Amygdala (tissue), 56 donors: Measurements from ENCODE around the gene CAMTA1.

ENCODE experiments used
- DNase-seq, 56 donors: peaks; one replicate each; lab custom pipeline; 2025; lab: John Stamatoyannopoulos, UW

CAMTA1 gene

GRCh38 chr1:7425771-7426170 lies 640.5 kb downstream of the CAMTA1 start:
- DNase-seq = no peak

- DNase-seq = no peak
These were observed 641.7 kb downstream of the CAMTA1 start for GRCh38 chr1:7426780-7427604.

DNA sequence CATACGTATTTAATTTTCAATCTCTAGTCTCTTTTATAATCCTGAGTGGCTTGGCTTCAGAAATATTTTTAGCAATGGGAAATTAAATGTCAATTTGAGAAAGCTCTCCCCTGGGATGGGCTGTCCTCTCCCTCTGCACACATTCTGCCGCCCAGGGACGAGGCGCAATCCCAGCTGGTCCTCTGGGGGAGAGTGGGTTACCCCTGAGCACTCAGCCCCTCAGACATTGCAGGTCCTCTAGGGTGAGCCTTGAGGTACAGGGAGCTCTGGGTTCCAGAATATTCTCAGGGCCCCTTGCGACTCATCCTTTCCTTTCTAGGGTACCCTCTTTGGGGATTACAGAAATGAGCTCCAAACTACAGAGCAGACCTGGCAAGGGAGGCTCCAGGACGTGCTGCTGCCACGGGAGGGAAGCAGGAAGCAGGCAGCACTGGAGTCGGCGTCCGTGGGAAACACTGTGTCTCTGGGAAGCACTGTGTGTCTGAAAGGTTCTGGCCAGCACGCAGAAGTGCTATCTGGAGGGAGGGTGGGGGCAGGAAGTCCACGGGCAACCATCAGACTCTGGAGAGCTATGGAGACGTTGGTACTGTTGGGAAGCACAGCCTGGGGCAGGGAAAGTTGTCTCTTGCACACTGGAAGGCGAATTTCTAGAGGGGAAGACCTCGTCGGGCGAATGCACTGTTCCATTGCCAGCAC lies 642.5 kb downstream of the CAMTA1 start:
- DNase-seq = no peak

DNA sequence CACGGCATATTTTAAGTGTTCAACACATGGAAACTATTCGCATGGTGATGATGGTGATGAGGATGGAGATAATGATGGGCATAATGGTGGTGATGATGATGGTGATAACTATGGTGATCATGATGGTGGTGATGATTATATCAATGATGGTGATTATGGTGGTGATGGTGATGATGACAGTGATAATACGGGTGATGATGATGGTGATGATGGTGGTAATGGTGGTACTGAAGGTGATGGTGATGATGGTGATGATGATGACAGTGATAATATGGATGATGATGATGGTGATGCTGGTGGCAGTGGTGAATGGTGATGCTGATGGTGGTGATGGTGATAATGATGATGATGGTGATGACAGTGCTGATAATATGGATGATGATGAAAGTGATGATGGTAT lies 644.0 kb downstream of the CAMTA1 start:
- DNase-seq = no peak

DNA sequence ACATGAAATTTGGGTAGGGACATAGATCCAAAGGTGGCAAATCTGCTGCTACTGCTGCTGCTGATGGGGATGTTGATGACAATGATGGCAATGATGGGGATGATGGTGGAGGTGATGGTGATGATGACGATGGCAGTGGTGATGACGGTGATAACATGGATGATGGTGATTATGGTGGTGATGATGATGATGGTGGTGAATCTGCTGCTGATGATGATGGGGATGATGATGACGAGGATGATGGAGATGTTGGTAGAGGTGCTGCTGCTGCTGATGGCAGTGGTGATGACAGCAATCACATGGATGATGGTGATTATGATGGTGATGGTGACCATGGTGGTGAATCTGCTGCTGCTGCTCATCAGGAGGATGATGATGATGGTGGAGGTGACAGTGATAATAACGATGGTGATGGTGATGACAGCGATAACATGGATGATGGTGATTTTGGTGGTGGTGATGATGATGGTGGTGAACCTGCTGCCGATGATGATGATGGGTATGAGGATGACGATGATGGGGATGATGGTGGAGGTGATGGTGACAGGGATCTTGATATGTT lies 644.9 kb downstream of the CAMTA1 start:
- DNase-seq = no peak

- DNase-seq = no peak
These were observed 645.4 kb downstream of the CAMTA1 start for GRCh38 chr1:7430691-7431090.

DNA sequence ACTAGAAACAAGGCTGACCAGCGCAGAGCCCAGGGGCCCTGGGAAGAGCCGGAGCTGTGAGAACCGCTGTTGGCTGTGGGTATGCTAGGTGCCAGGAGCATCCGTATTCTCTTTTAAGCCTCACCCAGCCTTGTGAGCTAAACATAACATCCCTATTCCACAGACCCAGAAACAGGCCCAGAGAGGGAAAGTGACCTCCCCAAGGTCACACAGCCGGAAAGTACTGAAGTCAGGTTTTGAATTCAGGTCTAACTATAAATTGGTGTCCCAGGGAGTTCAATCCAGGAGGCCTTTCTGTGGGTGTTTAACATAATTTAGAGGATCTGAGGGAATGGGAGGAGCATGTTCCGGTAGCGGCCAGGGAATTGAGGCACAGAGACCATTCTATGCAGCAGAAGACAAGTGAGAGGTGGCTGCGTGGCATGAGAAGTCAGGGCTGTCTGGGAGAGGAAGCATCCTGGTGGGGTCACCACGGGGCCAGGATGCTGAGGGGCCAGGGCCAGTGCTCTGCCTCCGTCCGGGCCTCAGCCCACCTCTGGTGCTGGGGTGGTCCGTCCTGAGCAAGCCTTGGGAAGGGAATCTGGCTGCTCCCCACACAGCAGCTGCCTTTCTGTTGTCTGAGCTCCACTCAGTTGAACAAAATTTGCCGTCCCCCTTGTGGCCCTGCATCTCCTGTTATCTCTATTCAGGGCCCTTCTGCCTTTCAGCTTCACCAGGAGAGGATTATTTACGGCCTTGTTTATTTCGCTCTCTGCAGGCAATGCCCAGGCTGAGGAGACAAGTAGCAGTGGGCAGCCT lies 647.0 kb downstream of the CAMTA1 start:
- DNase-seq = no peak

- no peak for DNase-seq
These were observed 647.7 kb downstream of the CAMTA1 start for GRCh38 chr1:7432900-7433380.

DNA sequence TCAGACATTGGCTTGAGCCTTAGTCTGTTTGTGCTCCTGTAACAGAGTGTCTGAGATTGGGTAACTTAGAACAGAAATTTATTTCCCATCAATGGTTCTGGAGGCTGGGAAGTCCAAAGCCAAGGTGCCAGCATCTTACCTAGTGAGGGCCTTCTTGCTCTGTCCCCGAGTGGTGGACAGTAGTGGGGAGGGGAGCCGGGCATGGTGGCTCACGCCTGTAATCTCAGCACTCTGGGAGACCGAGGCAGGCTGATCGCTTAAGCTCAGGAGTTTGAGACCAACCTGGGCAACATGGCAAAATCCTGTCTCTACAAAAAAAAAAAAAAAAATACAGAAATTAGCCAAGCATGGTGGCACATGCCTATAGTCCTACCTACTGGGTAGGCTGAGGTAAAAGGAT lies 649.3 kb downstream of the CAMTA1 start:
- no peak for DNase-seq

- DNase-seq = no peak
These were observed 650.2 kb downstream of the CAMTA1 start for GRCh38 chr1:7435276-7436055.

- DNase-seq = no peak
These were observed 651.1 kb downstream of the CAMTA1 start for GRCh38 chr1:7436056-7437005.

GRCh38 chr1:7437036-7437435 lies 651.8 kb downstream of the CAMTA1 start:
- DNase-seq = no peak

- no peak for DNase-seq
These were observed 652.5 kb downstream of the CAMTA1 start for GRCh38 chr1:7437608-7438395.

DNA sequence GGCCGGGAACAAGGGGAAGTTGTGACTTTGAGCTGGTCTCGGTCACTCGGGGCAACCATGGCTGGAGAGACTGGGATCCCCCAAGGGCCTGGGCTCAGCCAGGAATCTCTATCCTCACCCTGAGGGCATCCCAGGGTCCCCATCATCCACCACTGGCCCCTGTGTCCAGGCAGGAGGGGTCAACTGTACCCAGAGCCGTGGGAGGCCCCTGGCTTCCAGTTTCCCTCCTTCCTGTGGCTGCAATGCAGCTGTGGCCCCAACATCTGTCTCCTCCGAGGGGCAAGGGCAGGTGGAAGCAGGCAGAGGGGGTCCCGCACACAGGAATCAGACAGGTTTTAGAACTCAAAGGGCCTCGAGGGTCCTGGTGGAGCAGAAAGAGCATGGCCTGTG lies 653.1 kb downstream of the CAMTA1 start:
- DNase-seq = no peak

GRCh38 chr1:7438921-7439655 lies 653.8 kb downstream of the CAMTA1 start:
- no peak for DNase-seq

DNA sequence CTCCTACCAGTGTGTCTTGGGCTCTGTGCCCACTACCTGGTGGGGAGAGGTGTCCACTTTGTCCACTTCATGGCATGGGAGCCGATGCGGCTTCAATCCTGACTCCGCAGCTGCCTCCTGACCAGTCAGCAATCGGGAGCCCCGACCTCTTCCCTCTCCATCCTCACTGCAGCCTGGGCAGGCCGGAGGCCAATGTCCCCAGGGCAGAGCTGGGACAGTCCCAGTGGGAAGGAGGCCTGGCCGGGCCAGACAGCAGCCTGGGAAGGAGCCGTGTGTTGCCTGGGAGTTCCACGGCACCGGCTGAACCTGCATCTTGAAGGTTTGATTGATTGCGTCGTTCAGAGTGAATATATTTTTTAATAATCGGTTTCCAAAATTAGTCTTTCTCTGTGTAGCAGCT lies 654.9 kb downstream of the CAMTA1 start:
- no peak for DNase-seq

- DNase-seq = no peak
These were observed 656.0 kb downstream of the CAMTA1 start for GRCh38 chr1:7441143-7441841.
